HUDEP-2 (cell line): ENCODE measurements around the gene CDH13.

Experiments
- DNase-seq, 76 experiments: peaks; one replicate each; lab custom pipeline; 2025; ENCODE audit not compliant: unreplicated experiment in 76 of 76; lab: John Stamatoyannopoulos, UW

Gene CDH13

DNA sequence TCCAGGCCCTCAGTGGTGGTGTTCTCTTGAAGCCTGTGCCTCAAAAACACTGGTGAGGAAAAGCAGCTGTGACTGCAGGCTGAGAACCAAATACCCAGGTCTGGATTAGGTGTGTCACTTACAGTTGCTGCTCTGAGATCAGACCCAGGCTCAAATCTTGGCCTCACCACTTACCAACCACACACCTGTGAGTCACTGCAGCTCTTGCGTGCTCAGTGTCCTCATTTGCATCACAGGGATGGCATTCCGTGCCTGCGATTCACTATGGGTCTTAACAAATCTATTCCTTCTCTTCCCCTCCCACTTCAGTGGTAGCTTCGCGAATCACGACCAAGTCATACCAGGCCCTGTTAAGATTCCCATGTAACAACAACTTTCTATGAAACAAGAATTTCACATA lies 947.6 kb downstream of the CDH13 start:
- DNase-seq: no peak

DNA sequence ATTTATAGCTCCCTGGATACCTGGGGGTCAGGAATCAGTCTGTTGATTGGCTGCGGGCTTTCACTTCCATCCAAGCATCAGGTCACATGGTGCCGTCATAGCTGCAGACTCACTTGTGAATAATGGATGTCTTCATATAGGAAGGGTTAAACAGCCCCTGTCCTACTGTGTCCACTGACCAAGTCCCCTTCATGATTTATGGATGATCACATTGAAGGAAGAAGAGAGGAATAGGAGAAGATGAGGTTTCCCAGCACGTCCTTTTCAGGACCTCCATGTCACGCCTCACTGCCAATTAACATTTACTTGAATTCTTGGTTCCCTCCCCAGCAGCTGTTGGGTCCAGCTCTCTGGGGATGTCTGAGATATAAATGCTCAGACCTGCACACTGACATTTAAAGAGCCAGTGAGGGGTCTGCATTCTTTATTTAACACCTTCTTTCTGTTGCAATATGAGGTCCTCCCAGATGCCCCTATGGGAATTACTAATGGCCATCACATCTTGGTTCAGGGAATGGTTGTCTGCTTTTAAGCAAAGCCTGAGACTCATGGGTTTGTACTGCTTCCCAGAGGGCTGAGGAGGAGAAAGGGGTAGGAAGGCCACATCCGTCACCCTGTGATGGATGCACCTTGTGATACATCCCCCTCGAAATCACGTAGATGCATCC lies 950.4 kb downstream of the CDH13 start:
- DNase-seq: no peak

DNA sequence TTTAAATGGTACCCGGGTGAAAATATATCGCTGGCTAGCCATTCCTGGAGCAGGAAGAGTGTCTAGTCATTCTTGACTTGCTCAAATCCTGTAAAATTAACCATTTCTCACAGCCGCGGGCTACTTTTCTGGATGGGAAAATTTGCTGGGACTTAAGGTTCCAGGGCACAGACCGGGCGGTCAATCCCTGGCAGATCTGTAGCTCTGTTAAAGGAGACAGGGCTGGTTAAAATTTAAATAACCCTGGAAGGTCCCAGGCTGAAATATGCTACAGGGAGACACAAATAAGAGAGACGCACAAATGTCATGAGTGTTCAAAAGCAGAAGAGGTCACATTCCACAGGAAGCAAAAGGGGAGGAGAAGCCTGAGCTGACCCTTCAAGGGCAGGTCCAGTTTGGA lies 951.4 kb downstream of the CDH13 start:
- no peak for DNase-seq

DNA sequence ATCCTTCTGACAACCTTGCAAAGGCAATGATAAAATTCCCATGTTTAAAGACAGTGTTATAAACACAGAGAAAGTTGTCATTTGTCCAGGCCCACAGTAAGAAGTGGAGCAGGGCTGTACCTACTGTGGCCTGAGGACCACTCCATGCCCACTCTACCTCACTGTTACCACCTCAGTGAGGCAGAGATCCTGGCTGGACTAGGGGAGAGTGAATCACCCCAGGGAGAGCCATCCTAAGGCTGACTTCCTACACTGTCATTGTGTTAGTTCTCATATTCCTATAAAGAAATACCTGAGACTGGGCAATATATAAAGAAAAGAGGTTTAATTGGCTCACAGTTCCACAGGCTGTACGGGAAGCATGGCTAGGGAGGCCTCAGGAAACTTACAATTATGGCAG lies 952.3 kb downstream of the CDH13 start:
- no peak for DNase-seq

DNA sequence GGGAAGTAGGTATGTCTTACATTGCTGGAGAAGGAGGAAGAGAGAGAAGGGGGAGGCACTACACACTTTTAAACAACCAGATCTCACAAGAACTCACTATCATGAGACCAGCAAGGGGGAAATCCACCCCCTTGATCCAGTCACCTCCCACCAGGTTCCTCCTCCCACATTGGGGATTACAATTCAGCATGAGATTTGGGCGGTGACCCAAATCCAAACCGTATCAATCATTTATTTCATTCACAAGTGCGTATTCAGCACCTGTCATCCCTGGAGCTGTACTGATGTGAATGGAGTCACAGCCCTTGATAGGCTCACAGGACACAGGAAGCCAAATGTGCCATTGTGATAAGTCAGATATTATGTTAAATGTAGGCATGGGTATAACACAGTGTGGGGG lies 952.7 kb downstream of the CDH13 start:
- no peak for DNase-seq

DNA sequence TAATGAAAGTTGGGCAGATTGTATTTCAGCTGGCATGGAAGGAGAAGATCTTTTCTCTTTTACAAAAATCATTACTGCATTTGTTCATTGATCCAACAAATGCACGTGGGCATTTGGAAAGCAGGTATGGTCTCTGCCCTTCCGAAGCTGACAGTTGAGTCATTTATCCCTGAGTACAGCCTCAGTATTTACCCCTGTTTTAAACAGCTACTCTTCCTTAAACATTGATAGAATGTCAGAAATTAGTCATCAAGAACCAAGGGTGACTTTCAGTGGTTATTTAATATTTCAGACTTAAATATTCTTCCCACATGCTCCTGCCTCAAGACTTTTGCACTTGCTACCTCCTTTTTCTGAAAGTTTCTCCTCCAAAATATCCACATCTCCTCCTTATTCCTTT lies 954.3 kb downstream of the CDH13 start:
- no peak for DNase-seq

DNA sequence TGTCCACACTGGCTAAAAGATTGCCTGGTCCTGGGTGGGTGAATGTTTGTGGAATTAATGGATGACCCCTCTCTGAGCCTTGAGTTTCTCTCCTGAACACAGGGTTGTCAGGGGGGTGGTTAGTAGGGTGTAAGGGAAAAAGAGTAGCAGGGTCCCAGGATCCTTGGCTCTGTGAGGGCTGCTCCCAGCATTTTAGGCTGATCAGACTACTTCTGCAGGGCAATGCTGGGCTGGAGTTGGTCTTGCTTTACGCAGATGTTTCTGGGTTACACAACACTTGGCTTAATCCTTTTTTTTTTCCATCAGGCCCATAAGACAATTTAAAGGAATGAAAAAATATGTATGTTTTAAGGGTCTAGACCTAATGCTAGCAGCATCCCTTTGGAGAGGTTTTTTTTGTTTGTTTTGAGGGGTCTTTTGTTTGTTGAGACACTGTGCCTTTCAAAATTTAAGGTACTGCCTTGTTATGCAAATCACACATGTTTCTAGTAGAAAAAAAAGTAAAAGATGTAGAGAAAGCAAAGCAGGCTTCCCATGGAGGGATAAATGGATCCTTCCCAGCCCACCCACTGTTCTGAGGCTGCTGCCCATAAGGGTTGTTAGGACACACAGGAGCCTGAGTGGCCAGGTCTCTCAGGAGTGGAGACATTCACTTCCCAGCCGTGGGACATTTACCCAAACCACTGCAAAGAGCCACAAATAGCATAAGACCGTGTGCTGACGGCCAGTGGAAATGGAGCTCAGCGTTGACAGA lies 955.4 kb downstream of the CDH13 start:
- DNase-seq: no peak

DNA sequence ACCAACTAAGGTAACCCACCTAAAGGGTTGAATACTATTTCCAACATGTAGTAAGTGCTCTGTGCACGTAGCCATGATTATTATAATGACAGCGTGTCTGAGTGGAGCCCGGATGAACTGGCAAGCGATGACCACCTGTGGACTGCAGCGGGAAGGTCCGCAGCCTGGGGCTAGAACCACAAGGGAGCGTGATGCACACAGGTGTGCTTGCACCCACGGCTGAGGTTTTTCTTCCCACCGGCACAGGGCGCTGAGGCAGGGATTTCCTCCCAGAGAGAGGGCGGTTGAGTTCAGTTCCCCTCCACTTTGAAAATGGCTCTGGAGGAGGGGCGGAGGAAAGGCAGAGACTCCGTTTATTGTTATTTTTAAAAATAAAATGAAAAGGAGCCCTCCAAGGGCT lies 959.3 kb downstream of the CDH13 start:
- DNase-seq: no peak

DNA sequence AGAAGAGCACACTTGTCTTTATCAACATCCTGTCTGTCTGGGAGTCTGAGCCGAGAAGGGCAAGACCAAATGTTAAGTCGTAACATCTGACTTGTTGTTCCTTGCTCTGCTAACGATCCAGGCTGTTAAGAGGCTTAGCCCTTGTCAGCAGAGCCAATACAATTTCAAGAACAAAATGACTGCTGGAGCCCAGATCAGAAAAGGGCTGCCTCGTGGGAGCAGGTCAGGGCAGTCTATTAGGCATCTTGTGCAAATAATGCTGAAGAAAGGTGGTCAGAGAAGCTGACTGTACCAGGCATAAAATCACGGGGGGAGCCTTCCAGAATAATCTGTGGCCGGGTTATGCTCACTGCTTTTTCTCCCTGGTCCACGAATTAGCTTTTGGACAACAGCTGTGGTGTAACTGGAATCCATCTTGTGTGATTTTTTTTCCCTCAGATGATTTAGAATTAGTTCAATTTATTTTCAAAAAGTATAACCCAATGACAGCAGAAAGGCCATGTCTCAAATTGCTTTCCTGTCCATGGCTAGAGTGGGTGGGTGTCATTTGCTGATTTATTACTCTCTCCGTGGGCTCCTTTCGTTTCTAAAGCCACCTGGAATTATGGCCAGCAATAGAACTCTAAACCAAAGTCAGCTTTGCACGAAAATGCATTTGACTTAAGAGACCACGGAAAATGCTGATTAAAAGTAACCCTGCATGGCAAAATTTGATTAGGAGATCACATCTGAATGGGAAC lies 959.9 kb downstream of the CDH13 start:
- DNase-seq: no peak

DNA sequence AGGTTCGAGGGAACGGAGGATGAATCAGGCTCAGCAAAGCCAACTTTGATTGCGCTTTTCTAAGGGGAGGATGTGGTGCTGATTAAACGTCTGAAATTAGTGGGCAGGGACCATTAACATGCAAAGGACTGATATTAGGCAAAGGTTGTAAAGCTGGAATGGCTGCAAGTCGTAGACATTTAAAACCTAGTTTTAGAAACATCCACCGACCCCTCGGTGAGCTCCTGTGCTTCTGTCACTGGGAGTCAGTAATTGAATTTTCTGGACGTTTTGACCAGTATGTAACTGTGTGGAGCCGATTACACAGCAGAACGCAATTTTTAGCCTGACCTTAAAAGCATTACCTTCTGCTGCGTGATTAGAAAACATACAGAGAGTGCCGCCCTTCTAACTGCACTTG lies 960.4 kb downstream of the CDH13 start:
- DNase-seq: no peak

DNA sequence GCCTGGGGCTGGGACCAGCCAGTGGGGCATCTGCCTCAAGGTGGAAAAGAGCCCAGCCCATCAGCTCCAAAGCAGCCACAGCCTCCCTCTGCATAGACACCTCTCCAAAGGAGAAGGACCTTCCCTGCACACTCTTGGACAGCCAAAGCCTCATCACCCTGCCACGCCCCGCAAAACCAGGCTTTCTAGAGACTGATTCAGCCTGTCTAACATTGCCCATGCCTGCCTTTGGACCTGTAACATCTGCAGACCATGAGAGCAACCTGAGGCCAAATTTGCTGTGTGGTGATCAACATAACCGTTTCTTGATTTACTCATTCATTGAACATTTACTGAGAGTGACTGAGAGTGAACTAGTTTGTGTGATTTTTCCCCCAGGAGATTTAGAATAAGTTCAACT lies 961.3 kb downstream of the CDH13 start:
- no peak for DNase-seq

DNA sequence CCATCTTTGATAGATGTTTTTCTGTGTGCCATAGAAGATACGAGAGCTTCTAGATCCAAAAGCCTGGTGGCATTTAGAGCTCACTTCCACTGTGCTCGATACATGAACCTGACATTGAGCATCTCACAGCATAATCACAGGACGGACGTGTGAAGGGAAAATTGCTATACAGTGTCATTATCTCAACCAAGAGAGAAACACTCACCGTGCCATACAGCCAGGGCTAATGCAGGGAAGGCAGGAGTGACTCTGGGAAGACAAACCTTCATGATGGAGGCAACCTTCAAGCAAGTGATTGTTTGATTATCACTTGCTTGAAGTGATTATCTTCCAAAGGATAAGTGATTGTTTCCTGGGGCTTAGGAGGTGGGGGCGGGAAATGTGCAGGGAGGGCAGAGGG lies 962.8 kb downstream of the CDH13 start:
- DNase-seq: no peak

DNA sequence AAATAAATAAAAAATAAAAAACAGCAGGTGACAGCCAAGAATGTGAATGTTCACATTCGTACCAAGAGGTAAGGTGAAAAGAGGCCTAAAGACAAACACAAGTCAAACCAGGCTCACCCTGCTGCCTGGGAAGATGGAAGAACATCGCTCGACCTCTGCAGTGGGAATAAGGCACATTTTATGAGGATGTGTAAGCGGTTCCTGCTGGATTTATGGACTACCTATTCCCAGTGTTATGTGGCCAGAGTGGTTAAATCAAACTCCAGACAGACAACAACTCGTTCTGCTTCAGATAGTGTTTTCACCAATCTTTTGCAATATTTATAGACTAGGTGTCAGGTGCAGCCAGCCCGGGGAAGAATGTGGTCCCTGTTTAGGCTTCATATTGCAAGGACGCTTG lies 966.0 kb downstream of the CDH13 start:
- no peak for DNase-seq

DNA sequence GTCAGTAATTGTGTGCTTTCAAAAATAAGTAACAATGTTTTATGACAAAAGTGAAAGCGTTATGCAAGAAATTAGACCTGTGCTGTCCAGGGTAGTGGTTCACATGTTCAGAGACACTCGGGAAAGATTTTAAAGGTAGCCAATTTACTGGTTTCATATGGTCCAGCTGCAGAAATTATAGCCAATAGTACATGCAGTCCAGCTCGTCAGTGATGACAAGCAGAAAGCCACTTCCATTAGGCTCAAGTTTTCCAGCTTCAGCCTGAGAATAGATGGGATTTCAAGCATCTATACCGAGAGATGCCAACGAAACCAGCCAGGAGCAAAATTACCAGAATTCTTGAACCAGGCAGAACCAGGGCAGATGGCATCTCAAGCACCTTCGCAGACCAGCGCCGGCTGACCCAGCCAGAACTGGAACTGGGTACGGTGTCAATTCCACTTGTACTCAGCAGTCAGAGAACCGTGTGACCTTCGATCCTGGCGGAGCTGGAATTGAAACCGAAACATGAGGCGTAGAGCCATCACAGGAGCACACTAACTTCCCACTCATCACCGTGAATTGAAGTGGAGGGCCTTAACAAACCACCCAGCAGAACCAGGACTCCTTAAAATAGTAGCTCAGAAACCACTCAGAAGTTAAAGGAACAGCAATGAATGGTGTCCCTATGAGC lies 973.2 kb downstream of the CDH13 start:
- no peak for DNase-seq

DNA sequence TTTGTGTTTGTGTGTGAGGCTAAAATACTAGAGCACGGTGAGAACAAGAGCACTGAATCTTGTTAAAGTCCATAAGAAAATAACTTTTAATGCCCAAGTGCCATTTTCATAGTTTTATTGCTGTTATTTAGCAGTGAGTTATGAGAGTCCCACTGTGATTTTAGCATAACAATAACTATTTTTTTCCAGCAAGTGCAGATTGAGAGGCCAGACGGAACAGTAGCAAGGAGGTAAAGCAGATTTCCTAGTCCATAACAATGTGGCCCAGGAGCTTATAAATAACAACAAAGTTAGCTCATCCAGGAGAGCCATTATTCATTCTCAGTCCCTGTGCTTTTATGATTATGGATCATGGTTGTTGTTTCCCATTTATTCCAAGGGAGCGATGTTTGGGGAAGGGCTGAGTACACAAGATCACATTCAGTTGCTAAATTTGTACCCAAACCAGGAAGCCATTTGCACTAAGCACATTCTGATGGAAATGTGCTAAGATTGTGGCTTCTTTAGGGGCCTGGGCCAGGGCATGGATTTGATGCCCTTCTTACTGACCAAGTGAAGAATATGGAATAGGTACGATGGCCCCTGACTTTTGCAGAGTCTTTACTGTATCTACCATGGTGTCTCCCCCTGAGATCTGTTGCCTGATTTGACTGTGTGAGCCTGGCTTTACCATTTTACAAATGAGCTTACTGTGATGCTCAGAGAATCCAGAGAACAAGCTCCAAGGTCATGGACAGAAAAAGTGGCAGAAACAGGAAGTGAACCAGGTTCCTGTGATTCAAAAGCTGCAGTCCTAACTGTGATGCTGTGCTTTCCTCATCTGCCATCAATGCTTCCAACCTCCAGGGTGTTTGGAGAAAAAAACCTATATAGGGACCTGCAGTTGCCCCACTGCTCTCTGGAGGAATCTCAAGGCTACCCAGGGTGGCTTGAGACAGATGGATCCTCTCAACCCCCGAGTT lies 976.3 kb downstream of the CDH13 start:
- DNase-seq: no peak

DNA sequence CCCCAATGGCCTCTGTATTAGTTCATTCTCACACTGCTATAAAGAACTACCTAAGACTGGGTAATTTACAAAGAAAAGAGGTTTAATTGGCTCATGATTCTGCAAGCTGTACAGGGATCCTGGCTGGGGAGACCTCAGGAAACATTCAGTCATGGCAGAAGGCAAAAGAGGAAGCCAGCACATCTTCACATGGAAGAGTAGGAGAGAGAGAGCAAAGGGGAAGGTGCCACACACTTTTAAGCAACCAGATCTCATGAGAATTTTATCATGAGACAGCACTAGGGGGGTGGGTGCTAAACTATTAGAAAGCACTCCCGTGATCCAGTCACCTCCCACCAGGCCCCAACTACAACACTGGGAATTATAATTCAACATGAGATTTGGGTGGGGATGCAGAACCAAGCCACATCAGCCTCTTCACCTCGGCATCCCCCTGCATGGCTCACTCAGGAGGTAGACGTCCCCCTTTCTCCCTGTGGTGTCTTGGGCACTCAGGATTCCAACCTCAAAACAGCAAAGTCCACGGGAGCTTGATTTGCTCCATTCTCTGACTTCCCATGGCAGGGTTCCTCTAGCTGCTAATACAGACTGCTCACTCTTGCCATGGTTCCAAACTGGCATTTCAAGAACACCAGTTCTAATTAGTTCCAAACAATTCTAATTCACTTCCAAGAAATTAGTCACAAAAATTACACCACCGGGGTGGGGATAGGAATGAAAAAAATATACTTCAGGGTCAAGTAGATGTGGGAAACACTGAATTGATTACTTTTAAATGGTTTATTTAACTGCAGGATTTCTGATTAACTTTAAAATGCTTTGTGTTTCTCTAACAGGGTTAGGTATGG lies 977.2 kb downstream of the CDH13 start:
- no peak for DNase-seq

DNA sequence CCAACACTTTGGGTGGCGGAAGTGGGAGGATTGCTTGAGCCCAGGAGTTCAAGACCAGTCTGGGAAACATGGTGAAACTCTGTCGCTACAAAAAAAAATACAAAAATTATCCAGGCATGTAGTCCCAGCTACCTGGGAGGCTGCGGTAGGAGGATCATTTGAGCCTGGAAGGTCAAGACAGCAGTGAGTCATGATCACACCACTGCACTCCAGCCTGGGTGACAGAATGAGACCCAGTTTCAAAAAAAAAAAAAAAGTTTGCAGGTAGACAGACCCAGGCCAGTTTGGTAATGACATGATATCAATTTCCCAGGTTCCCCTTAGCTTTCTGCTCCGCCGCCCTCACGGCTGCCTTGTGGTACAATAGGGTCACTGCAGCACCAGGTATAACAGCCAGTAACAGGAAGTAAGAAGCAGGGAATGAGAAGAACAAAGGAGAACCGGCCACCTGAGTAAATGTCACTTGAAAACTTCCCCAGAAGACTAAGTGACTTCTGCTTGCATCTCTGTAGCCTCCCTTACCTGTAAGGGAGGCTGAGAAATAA lies 979.8 kb downstream of the CDH13 start:
- DNase-seq: no peak

DNA sequence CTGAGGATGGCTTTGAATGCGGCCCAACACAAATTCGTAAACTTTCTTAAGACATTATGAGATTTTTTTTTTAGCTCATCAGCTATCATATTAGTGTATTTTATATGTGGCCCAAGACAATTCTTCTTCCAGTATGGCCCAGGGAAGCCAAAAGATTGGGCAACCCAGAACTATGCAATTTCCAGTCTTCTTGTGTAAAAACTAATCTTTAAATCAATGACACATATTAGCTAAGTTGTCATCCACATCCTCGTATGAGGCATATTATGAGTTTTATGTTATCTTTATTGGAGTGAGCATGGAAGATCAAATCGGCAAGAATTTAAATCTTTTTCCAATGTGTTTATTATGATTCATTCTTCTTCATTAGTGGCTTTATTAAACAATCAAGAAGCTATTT lies 982.4 kb downstream of the CDH13 start:
- DNase-seq: no peak
